A673 (cell line): ENCODE data around the gene TMEM243.

Experiments used
- CTCF ChIP-seq: fragments of 300-800, 200-600 bp; sonication (generic); conservative IDR thresholded peaks from 2 replicates; pipeline ENCODE4 v1.5.1; 2017; ENCODE audit warnings: low read depth, mild to moderate bottlenecking, antibody characterized with exemption, low read length, moderate library complexity, mixed read lengths
- EZH2 ChIP-seq: fragments of 200-600 bp; sonication (generic); IDR thresholded peaks from 2 replicates; pipeline ENCODE4 v1.6.1; 2017; ENCODE audit warnings: borderline replicate concordance, low read depth, mild to moderate bottlenecking, mixed read lengths, antibody characterized with exemption, low read length; ENCODE audit not compliant: poor library complexity, severe bottlenecking

DNA sequence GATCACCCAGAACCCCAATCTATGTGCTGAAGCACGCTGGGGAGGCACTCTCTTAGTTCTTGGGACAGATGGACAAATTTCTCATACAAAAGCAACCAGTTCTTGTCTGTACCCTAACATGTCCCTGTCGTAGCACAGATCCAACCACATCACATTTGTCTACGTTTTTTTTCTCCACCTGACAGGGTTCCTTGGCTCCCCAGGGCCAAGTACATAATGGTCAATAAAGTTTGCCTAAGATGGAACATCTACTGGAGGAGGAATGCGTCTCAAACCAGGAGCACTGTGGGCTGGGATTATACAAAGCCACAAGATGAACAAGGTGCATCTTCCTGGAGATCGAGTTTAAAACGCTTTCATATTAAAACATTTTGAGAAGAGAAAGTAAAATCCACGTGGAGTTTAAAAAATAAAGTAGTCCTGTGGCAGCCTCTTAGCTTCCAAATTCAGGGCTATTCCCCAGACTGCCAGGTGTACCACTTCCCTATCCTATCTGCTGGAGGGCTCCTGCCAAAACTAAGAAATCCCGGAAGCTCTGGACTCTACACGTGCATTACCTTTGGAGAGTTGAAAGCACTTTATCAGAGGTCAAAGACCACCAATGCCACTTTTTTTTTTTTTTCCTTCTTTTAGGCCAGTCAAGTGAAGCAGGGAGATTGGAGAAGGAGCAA is 1.4 kb downstream of the TMEM243 start:
- TF ChIP-seq CTCF: no peak
- no peak for TF ChIP-seq EZH2
